ENCODE data around the gene TOR4A.

TOR4A gene

DNA sequence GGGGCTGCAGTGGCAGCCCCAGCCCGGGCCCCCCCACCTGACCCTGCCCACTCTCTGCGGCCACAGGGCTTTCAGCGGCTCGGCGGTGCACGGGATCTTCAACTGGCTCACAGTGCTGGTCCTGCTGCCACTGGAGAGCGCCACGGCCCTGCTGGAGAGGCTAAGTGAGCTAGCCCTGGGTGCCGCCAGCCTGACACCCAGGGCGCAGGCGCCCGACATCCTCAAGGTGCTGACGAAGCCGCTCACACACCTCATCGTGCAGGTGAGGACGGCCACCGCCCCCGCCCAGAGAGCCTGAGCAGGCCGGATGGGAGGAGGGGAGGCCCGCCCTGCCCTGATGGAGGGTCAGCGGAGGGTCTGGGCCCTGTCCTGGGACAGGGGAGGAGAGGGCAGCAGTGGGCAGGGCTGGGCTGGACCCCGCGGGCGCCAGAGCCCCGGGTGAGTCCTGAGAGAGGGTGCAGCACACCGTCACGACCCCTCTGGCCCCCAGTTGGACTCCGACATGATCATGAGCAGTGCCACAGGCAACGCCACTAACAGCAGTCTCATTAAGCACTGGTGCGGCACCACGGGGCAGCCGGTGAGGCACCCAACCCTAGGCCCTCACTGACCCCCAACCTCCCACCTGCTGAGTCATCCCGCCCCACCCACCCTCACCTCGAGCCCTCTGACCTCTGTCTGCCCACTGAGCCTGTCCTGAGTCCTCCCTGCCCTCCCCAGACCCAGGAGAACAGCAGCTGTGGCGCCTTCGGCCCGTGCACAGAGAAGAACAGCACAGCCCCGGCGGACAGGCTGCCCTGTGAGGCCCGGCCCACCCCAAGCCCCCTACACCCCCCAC lies 44.2 kb upstream of the TOR4A start:
- TF ChIP-seq, protein P1, sequence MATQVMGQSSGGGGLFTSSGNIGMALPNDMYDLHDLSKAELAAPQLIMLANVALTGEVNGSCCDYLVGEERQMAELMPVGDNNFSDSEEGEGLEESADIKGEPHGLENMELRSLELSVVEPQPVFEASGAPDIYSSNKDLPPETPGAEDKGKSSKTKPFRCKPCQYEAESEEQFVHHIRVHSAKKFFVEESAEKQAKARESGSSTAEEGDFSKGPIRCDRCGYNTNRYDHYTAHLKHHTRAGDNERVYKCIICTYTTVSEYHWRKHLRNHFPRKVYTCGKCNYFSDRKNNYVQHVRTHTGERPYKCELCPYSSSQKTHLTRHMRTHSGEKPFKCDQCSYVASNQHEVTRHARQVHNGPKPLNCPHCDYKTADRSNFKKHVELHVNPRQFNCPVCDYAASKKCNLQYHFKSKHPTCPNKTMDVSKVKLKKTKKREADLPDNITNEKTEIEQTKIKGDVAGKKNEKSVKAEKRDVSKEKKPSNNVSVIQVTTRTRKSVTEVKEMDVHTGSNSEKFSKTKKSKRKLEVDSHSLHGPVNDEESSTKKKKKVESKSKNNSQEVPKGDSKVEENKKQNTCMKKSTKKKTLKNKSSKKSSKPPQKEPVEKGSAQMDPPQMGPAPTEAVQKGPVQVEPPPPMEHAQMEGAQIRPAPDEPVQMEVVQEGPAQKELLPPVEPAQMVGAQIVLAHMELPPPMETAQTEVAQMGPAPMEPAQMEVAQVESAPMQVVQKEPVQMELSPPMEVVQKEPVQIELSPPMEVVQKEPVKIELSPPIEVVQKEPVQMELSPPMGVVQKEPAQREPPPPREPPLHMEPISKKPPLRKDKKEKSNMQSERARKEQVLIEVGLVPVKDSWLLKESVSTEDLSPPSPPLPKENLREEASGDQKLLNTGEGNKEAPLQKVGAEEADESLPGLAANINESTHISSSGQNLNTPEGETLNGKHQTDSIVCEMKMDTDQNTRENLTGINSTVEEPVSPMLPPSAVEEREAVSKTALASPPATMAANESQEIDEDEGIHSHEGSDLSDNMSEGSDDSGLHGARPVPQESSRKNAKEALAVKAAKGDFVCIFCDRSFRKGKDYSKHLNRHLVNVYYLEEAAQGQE (IDR thresholded peaks at IDR 0.05; ENCODE audit: insufficient read depth in 1 of 2, low read depth in 2 of 2, low read length in 2 of 2), result no peak
- no peak for TF ChIP-seq SIN3A (IDR thresholded peaks at IDR 0.05; ENCODE audit: borderline replicate concordance, insufficient read depth, low read length)
- no peak for TF ChIP-seq TAF1 (IDR thresholded peaks at IDR 0.05; ENCODE audit: borderline replicate concordance, insufficient read depth, low read length)
- no peak for TF ChIP-seq POLR2AphosphoS5 (IDR thresholded peaks at IDR 0.05; ENCODE audit: low read depth, low read length)
- no peak for TF ChIP-seq FOXP2 (optimal IDR thresholded peaks at IDR 0.05; ENCODE audit: borderline replicate concordance, extremely low read depth, extremely low read length, insufficient read depth)

DNA sequence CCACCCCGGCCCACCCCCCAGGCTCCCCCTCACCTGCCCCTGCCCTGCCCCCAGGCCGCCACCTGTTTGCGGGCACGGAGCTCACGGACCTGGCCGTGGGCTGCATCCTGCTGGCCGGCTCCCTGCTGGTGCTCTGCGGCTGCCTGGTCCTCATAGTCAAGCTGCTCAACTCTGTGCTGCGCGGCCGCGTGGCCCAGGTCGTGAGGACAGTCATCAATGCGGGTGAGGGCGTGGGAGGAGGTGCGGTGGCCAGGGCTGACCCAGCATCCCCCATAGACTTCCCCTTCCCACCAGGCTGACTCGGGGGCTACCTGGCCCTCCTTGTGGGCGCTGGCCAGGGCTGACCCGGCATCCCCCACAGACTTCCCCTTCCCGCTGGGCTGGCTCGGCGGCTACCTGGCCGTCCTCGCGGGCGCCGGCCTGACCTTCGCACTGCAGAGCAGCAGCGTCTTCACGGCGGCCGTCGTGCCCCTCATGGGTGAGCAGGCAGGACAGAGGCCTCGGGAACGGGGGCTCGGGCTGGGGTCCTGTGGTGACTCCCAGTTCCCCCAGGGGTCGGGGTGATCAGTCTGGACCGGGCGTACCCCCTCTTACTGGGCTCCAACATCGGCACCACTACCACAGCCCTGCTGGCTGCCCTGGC lies 43.4 kb upstream of the TOR4A start:
- TF ChIP-seq POLR2AphosphoS5 (IDR thresholded peaks at IDR 0.05; ENCODE audit: low read depth, low read length) (no peak), TAF1 (IDR thresholded peaks at IDR 0.05; ENCODE audit: borderline replicate concordance, insufficient read depth, low read length) (no peak), SIN3A (IDR thresholded peaks at IDR 0.05; ENCODE audit: borderline replicate concordance, insufficient read depth, low read length) (no peak), FOXP2 (optimal IDR thresholded peaks at IDR 0.05; ENCODE audit: borderline replicate concordance, extremely low read depth, extremely low read length, insufficient read depth) (no peak)
- TF ChIP-seq, protein P1 (IDR thresholded peaks at IDR 0.05; ENCODE audit: insufficient read depth in 1 of 2, low read depth in 2 of 2, low read length in 2 of 2), result no peak

DNA sequence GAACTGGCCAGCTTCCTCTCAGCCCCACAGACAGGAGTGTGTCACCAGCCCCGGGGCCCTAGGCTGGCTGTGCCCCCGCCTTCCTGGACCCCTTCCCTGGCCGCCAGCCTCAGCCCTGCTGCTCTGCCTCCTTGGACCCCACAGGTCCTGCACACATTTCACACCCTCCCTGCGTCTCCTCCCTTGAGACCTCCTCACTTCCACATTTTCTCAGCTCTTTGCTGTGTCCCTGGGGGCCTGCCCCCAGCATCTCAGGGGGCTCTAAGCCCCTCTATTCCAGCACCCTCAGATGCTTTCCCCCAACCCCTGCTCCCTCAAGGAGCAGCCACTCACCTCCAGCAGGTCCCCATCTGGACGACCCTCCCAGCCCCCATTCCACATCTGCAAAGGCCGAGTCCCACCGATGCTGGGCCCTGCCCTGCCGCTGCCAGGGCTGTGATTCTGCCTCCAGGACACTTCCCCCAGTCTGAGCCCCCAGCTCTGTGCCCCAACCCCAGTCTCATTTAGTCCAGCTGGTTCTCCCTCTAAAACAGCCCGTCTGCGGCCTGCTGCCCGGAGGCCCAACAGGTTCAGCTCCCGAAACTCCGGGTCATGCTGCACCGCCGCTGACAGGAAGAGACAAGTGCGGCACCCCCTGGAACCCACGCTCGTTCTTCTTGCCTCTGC lies 42.6 kb upstream of the TOR4A start:
- no peak for TF ChIP-seq TAF1 (IDR thresholded peaks at IDR 0.05; ENCODE audit: borderline replicate concordance, insufficient read depth, low read length)
- no peak for TF ChIP-seq POLR2AphosphoS5 (IDR thresholded peaks at IDR 0.05; ENCODE audit: low read depth, low read length)
- TF ChIP-seq SIN3A (IDR thresholded peaks at IDR 0.05; ENCODE audit: borderline replicate concordance, insufficient read depth, low read length), result no peak
- TF ChIP-seq, protein P1 (IDR thresholded peaks at IDR 0.05; ENCODE audit: insufficient read depth in 1 of 2, low read depth in 2 of 2, low read length in 2 of 2), result no peak
- no peak for TF ChIP-seq FOXP2 (optimal IDR thresholded peaks at IDR 0.05; ENCODE audit: borderline replicate concordance, extremely low read depth, extremely low read length, insufficient read depth)

DNA sequence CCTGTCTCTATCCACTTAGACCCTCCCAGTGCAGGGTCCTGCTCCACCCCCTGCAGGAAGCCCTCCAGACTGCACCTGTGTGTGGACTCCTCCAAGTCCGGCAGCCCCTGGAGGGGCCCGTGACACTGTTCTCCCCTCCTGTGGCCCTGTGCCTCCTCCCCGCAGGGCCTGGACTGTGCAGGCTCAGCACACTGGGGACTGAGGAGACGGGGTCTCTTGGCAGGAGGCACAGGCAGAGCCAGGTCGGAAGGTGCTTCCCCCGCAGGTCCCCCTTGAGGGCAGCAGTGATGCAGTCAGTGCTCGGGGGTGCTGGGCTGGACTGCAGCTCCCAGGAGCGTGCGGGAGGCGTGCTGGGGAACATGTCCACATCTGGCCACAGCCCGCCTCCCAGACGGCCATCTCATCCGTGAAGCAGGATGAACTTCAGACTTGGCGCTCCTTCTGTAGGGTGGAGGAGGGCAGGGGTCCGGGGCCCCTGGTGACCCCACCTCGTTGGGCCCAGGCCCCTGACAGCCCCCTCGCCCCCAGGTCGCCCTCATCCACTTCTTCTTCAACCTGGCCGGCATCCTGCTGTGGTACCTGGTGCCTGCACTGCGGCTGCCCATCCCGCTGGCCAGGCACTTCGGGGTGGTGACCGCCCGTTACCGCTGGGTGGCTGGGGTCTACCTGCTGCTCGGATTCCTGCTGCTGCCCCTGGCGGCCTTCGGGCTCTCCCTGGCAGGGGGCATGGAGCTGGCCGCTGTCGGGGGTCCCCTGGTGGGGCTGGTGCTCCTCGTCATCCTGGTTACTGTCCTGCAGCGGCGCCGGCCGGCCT lies 41.9 kb upstream of the TOR4A start:
- TF ChIP-seq POLR2AphosphoS5 (IDR thresholded peaks at IDR 0.05; ENCODE audit: low read depth, low read length) (no peak), SIN3A (IDR thresholded peaks at IDR 0.05; ENCODE audit: borderline replicate concordance, insufficient read depth, low read length) (no peak), TAF1 (IDR thresholded peaks at IDR 0.05; ENCODE audit: borderline replicate concordance, insufficient read depth, low read length) (no peak), FOXP2 (optimal IDR thresholded peaks at IDR 0.05; ENCODE audit: borderline replicate concordance, extremely low read depth, extremely low read length, insufficient read depth) (no peak)
- TF ChIP-seq, protein P1 (IDR thresholded peaks at IDR 0.05; ENCODE audit: insufficient read depth in 1 of 2, low read depth in 2 of 2, low read length in 2 of 2), result no peak

Data from PFSK-1 (cell line).